K562 (cell line): ENCODE results near the gene SH3D19. TPM values are rescaled to one million over a fixed set of nuclear protein-coding genes. Genes with fewer than 3 reads are reported as not detected.
"Not testable (repeated sequence)": the region's sequence is repeated elsewhere in the genome, so short reads cannot be mapped to it uniquely, and the experiment has no call there.

ENCODE experiments used
- ATAC-seq: fragments of 200-7000 bp; cut with Tn5 transposase; 3 replicates; pipeline ENCODE4 v1.9.1; 2020; ENCODE audit warnings: moderate library complexity
- BruUV-seq: library from RNA; stranded (reverse); fragments of 400-500 nt; replicated peaks from 2 replicates; lab custom pipeline; 2021; lab: Mats Ljungman, UMichigan
- CTCF ChIA-PET: fragments of 300-600 bp; formaldehyde crosslinking; extraction: SDS; loops from one replicate; lab custom pipeline; 2021; ENCODE audit warnings: low intra/inter-chr PET ratio; lab: Yijun Ruan, JAX
- POLR2A ChIA-PET: fragments of 300-600, 350-650 bp; sonication (Branson Sonifier 250); formaldehyde crosslinking; extraction: SDS; loops from one replicate; lab custom pipeline; 2021; ENCODE audit warnings: antibody characterized with exemption, inconsistent platforms; lab: Yijun Ruan, JAX
- DNase-seq, 4 experiments: peaks; one replicate each; pipeline versions ENCODE4 v3.0.0 to v3.0.0-alpha.2; 2011 to 2018; ENCODE audit warnings: low spot score in 3 of 4, mixed read lengths in 3 of 4; ENCODE audit errors: extremely low read depth in 1 of 4
- FAIRE-seq: peaks from 2 replicates; lab custom pipeline; 2011; peaks lifted over from hg19 to GRCh38; lab: Jason Lieb, UNC
- H2AFZ ChIP-seq: 2 replicates; pipeline ENCODE4 v1.6.0; 2011; ENCODE audit warnings: low read depth, low read length, control low read depth, inconsistent platforms
- H3K27ac ChIP-seq: fragments of 200-600 bp; 3 replicates; pipeline ENCODE4 v1.8.0; 2011; ENCODE audit warnings: low read depth, mild to moderate bottlenecking, control low read depth, inconsistent platforms, low read length, moderate library complexity, mixed read lengths; ENCODE audit errors: extremely low read depth
- H3K27me3 ChIP-seq, 2 experiments: fragments of 300-600 bp in 1 of 2; 2 replicates in 1 of 2; 3 replicates in 1 of 2; pipeline versions ENCODE4 v1.6.0 to v1.8.0; 2011; ENCODE audit warnings: inconsistent platforms in 2 of 2, low read length in 2 of 2, mild to moderate bottlenecking in 1 of 2, mixed read lengths in 1 of 2, moderate library complexity in 1 of 2; ENCODE audit not compliant: control insufficient read depth in 2 of 2, insufficient read depth in 2 of 2
- H3K36me3 ChIP-seq: fragments of 300-600 bp; 3 replicates; pipeline ENCODE4 v1.8.0; 2011; ENCODE audit warnings: mild to moderate bottlenecking, low read length, inconsistent platforms; ENCODE audit not compliant: control insufficient read depth, insufficient read depth
- H3K4me1 ChIP-seq, 2 experiments: fragments of 200-600 bp in 1 of 2; replicated peaks in 1 of 2; 2 replicates in 1 of 2; 3 replicates in 1 of 2; pipeline versions ENCODE4 v1.5.1 to v1.8.0; 2011; ENCODE audit warnings: inconsistent platforms in 2 of 2, low read length in 2 of 2, mild to moderate bottlenecking in 1 of 2, mixed read lengths in 1 of 2, moderate library complexity in 1 of 2; ENCODE audit not compliant: control insufficient read depth in 2 of 2, insufficient read depth in 2 of 2
- H3K4me2 ChIP-seq: 2 replicates; pipeline ENCODE4 v1.6.1; 2011; ENCODE audit warnings: low read length, control low read depth, inconsistent platforms, mixed read lengths; ENCODE audit not compliant: insufficient read depth
- H3K4me3 ChIP-seq: fragments of 200-600 bp; sonication (generic), shearing (Covaris generic); 2 replicates; pipeline ENCODE4 v1.5.1; 2016; ENCODE audit warnings: control low read depth, inconsistent platforms
- H3K79me2 ChIP-seq: fragments of 200-600 bp; 3 replicates; pipeline ENCODE4 v1.8.0; 2011; ENCODE audit warnings: low read length, inconsistent platforms; ENCODE audit not compliant: control insufficient read depth, insufficient read depth
- H3K9ac ChIP-seq, 2 experiments: 2 replicates each; pipeline versions ENCODE4 v1.6.0 to v1.6.1; 2011; ENCODE audit warnings: low read depth in 2 of 2, low read length in 2 of 2, control low read depth in 1 of 2, inconsistent platforms in 1 of 2, mild to moderate bottlenecking in 1 of 2, mixed read lengths in 1 of 2; ENCODE audit not compliant: insufficient read depth in 1 of 2
- H3K9me1 ChIP-seq: one replicate; pipeline ENCODE4 v1.6.0; 2011; ENCODE audit warnings: inconsistent platforms, mild to moderate bottlenecking, low read length, moderate library complexity; ENCODE audit not compliant: control insufficient read depth, insufficient read depth
- H3K9me3 ChIP-seq: replicated peaks from 2 replicates; pipeline ENCODE4 v1.5.1; 2011; ENCODE audit warnings: low read depth, low read length, inconsistent platforms; ENCODE audit not compliant: control insufficient read depth, insufficient read depth
- H4K20me1 ChIP-seq: replicated peaks from 2 replicates; pipeline ENCODE4 v1.6.1; 2011; ENCODE audit warnings: low read length, inconsistent platforms, mixed read lengths; ENCODE audit not compliant: control insufficient read depth, insufficient read depth
- CAMTA2 ChIP-seq: fragments of 250-450 bp; sonication (Bioruptor Pico); conservative IDR thresholded peaks from 2 replicates; pipeline ENCODE4 v1.5.1; 2022
- CREB1 ChIP-seq, 2 experiments: sonication (generic) in 1 of 2; formaldehyde crosslinking in 1 of 2; IDR thresholded peaks; 2 replicates each; pipeline versions ENCODE4 v1.6.1 to v1.8.0; 2012 to 2022; ENCODE audit warnings: inconsistent platforms in 1 of 2, mild to moderate bottlenecking in 1 of 2, missing genetic modification reagents in 1 of 2, moderate library complexity in 1 of 2
- ELF1 ChIP-seq: fragments of 200-800 bp; sonication (Bioruptor generic); IDR thresholded peaks from 2 replicates; pipeline ENCODE4 v1.6.1; 2016; ENCODE audit warnings: missing genetic modification characterization, missing compliant biosample characterization
- HINFP ChIP-seq: fragments of 450-650 bp; conservative IDR thresholded peaks from 2 replicates; pipeline ENCODE4 v1.6.1; 2016; ENCODE audit warnings: missing genetic modification characterization, low read depth, mild to moderate bottlenecking, control low read depth, missing compliant biosample characterization
- HIVEP1 ChIP-seq: fragments of 250-450 bp; sonication (Bioruptor Pico); IDR thresholded peaks from 2 replicates; pipeline ENCODE4 v1.4.0; 2020; ENCODE audit warnings: mild to moderate bottlenecking
- NELFE ChIP-seq: IDR thresholded peaks from 2 replicates; pipeline ENCODE4 v1.6.1; 2011; ENCODE audit warnings: mild to moderate bottlenecking; ENCODE audit not compliant: insufficient read depth, insufficient read length
- NRF1 ChIP-seq, 2 experiments: fragments of 450-650 bp; IDR thresholded peaks in 1 of 2; conservative IDR thresholded peaks in 1 of 2; 2 replicates each; pipeline ENCODE4 v1.6.1; 2014; ENCODE audit warnings: mild to moderate bottlenecking in 2 of 2
- OTX1 ChIP-seq: fragments of 450-650 bp; formaldehyde crosslinking; IDR thresholded peaks from 2 replicates; pipeline ENCODE4 v1.4.0; 2022; ENCODE audit warnings: mild to moderate bottlenecking
- TARDBP ChIP-seq: fragments of 450-650 bp; IDR thresholded peaks from 2 replicates; pipeline ENCODE4 v1.6.1; 2016
- ZBTB33 ChIP-seq: sonication (generic); formaldehyde crosslinking; IDR thresholded peaks from 2 replicates; pipeline ENCODE4 v1.8.1; 2023; ENCODE audit warnings: mild to moderate bottlenecking, missing genetic modification reagents
- ZNF354B ChIP-seq: fragments of 250-450 bp; sonication (Bioruptor Pico); IDR thresholded peaks from 2 replicates; pipeline ENCODE4 v1.4.0; 2020
- ZNF511 ChIP-seq: sonication (generic); formaldehyde crosslinking; IDR thresholded peaks from 2 replicates; pipeline ENCODE4 v1.8.0; 2022; ENCODE audit warnings: mild to moderate bottlenecking, missing genetic modification reagents
- ZNF780A ChIP-seq: fragments of 250-450 bp; sonication (Bioruptor Pico); IDR thresholded peaks from 2 replicates; pipeline ENCODE4 v1.5.0; 2021; ENCODE audit warnings: mild to moderate bottlenecking
- ZNF785 ChIP-seq: fragments of 250-450 bp; sonication (Bioruptor Pico); IDR thresholded peaks from 2 replicates; pipeline ENCODE4 v1.4.0; 2020; ENCODE audit warnings: mild to moderate bottlenecking
- WGBS: fragments of 100-300 bp; shearing (Covaris generic); methylation state at CpG from one replicate; pipeline ENCODE4 v1.1.6; 2016; ENCODE audit warnings: low coverage, mixed read lengths; ENCODE audit not compliant: insufficient coverage; ENCODE audit errors: missing lambda C conversion rate; 5-methylcytosine and 5-hydroxymethylcytosine counted together
- in situ Hi-C: fragments of 300-500 bp; cut with MboI; formaldehyde crosslinking; loops from 4 replicates; pipeline ENCODE4 v1.15.0; 2018; ENCODE audit warnings: inconsistent platforms, mixed read lengths
- intact Hi-C: fragments of 100-400 bp; cut with micrococcal nuclease; formaldehyde crosslinking; loops from 2 replicates; pipeline ENCODE4 v1.14.2; 2022
- polyA plus RNA-seq, 8 experiments: library from polyadenylated mRNA; depleted of rRNA in 4 of 8; stranded (reverse) in 5 of 8; unstranded in 3 of 8; fragments of >200 nt; fragmentation: Nextera tagmentation in 2 of 8; fragmentation: Illumina TruSeq in 1 of 8; extraction: Ambion mirVana in 2 of 8; extraction: Trizol in 1 of 8; gene quantifications; 2 replicates each; pipeline versions ENCODE4 v1.2.1 to v1.2.3, GENCODE V29; 2011 to 2014; ENCODE audit warnings: inconsistent platforms in 1 of 8, missing spikeins in 1 of 8
- total RNA-seq, 7 experiments: library from RNA; depleted of rRNA in 6 of 7; stranded (reverse); fragments of >200 nt in 6 of 7; fragmentation: Illumina TruSeq in 2 of 7; extraction: Trizol in 2 of 7; gene quantifications; 2 replicates each; pipeline versions ENCODE4 v1.2.1 to v1.2.3, GENCODE V29; 2011 to 2021; ENCODE audit warnings: low replicate concordance in 1 of 7

SH3D19 gene
- total and polyA plus RNA-seq, 9 of the 15 experiments (the other 6 are each of a cell fraction or from before 2014, with no cell fraction given), result 0.42 to 2.2 (median 1.1) TPM; not detected in 6

- H3K4me3 ChIP-seq, result no peak overlapping the region
- POLR2A ChIA-PET, result no interaction called here
- no peaks in the 10 kb centered on the region for H3K36me3 ChIP-seq
- H4K20me1 ChIP-seq, result no peaks in the 10 kb centered on the region
- no peak overlapping the region for H3K9ac ChIP-seq
- H3K27me3 ChIP-seq, result no peaks in the 10 kb centered on the region
- FAIRE-seq (no peak), ATAC-seq (no peak), DNase-seq (no peak)
- H3K4me2 ChIP-seq, result no peak overlapping the region
- in situ Hi-C loops, result no loop called here
- no peaks in the 10 kb centered on the region for H3K9me3 ChIP-seq
- H3K9me1 ChIP-seq, result no peaks in the 10 kb centered on the region
- no peak for TF ChIP-seq ZNF785 (CRISPR knock-in tag)
- TF ChIP-seq TARDBP, result no peak
- TF ChIP-seq CREB1 (IDR thresholded peaks at IDR 0.05), result no peak
- TF ChIP-seq CREB1 (CRISPR knock-in tag; IDR thresholded peaks at IDR 0.05), result no peak
- no peak for TF ChIP-seq ZNF354B
- TF ChIP-seq ZNF511 (CRISPR knock-in tag), result no peak
- no peak for TF ChIP-seq ELF1
- no peak for TF ChIP-seq OTX1 (CRISPR knock-in tag)
- TF ChIP-seq CAMTA2 (CRISPR knock-in tag), result no peak
- TF ChIP-seq HINFP (tag), result no peak
- TF ChIP-seq NRF1 (conservative IDR thresholded peaks at IDR 0.05 in 1 of 2, IDR thresholded peaks at IDR 0.05 in 1 of 2), result no peak
- no peak for TF ChIP-seq ZNF780A (CRISPR knock-in tag)
- no peak for TF ChIP-seq ZBTB33 (CRISPR knock-in tag)
- TF ChIP-seq HIVEP1, result no peak
- TF ChIP-seq NELFE, result no peak
- H3K27ac ChIP-seq, result no peak overlapping the region
- intact Hi-C loops, result no loop called here
- CTCF ChIA-PET, result no interaction called here
- H2AFZ ChIP-seq, result no peak overlapping the region
- H3K79me2 ChIP-seq, result no peaks in the 10 kb centered on the region
- BruUV-seq, result no TSS peak
- 55% methylated on average over 8 of the region's 8 CpGs for WGBS
- H3K4me1 ChIP-seq, result peaks cover 0 to 4% of the 10 kb centered on the region in 2 experiments; a peak in 1 of 5 replicates
Observed at GRCh38 chr4:151087467-151087866, 237.9 kb downstream of the SH3D19 start.

GRCh38 chr4:151077978-151078377, 247.4 kb downstream of the SH3D19 start:
- BruUV-seq, in situ Hi-C loops, H3K4me1 ChIP-seq, H3K27ac ChIP-seq, ATAC-seq, H3K9ac ChIP-seq, H4K20me1 ChIP-seq, DNase-seq, H3K4me3 ChIP-seq, FAIRE-seq, H3K27me3 ChIP-seq, POLR2A ChIA-PET, CTCF ChIA-PET, H3K79me2 ChIP-seq, intact Hi-C loops, H2AFZ ChIP-seq, H3K9me1 ChIP-seq, H3K9me3 ChIP-seq, H3K36me3 ChIP-seq, H3K4me2 ChIP-seq: not testable (repeated sequence)
- 14% methylated on average over 2 of the region's 2 CpGs for WGBS
